ENCODE measurements around the gene PYGB. TPM values are rescaled to one million over a fixed set of nuclear protein-coding genes. Genes with fewer than 3 reads are reported as not detected.

Gene PYGB
- total and polyA plus RNA-seq, 4 donors = 30.3 to 90.3 (median 47.3) TPM

DNA sequence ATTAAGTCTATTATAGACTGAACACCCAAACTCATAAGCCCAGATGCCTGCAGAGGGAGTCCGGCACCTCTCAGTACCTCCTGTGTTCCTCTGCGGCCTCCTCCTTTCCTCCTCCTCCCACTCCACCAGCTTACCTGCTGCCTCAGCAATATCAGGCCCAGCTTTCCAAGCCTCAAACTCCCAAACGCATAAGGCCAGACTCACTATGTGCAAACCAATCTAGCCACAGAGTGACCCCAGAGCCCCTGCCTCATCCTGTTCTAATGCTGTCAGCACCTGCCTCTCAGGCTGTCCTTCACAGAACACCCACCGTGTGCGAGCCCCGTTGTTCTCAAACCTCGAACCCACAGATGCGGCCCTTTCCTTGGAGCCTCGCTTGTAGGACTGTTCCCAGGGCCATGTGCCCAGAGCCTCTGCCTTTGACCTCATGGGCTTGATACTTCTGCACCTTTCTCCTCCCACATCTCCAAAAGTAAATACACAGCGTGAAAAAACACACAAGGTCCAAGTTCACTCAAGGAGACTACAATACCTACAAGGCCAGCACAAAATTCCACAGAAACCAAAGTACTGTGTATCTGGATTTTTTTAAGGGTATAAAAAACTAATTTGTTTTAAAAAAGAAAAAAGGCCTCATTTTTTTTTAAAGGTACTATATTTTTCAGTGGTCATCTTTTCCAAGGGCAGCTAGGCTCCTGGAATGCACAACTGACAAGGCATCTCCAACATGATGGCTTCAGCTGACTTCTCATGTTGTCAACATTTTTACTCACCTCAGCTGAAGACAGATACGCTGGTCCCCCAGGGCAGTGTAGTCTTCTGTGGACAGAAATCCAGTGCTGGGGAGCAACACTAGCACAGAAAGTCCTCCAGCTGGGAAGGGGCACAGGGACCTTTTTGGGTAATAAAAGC, 90.5 kb downstream of the PYGB start:
- Histone ChIP-seq H3K27ac (ENCODE audit: low read depth in 1 of 2, low read length in 1 of 2) (no peak overlapping the region), H3K27me3 (ENCODE audit: control insufficient read depth in 3 of 3, insufficient read depth in 3 of 3, low read length in 2 of 3) (no peaks in the 10 kb centered on the region), H3K4me1 (ENCODE audit: control insufficient read depth in 5 of 5, insufficient read depth in 5 of 5, low read length in 5 of 5) (peaks cover 0 to 6% (median 0%) of the 10 kb centered on the region in 5 donors), H3K9ac (ENCODE audit: insufficient read depth in 1 of 2, low read length in 2 of 2) (no peak overlapping the region), H3K9me3 (ENCODE audit: control insufficient read depth in 4 of 4, insufficient read depth in 3 of 4, low read length in 3 of 4) (no peaks in the 10 kb centered on the region), H3K36me3 (ENCODE audit: control insufficient read depth in 4 of 4, insufficient read depth in 4 of 4, low read length in 4 of 4) (peaks cover 0 to 2% (median 0%) of the 10 kb centered on the region in 4 donors), H3K4me3 (no peak overlapping the region)
- no peak for ATAC-seq (ENCODE audit: insufficient read depth, low FRiP score)
- TF ChIP-seq, protein P1, sequence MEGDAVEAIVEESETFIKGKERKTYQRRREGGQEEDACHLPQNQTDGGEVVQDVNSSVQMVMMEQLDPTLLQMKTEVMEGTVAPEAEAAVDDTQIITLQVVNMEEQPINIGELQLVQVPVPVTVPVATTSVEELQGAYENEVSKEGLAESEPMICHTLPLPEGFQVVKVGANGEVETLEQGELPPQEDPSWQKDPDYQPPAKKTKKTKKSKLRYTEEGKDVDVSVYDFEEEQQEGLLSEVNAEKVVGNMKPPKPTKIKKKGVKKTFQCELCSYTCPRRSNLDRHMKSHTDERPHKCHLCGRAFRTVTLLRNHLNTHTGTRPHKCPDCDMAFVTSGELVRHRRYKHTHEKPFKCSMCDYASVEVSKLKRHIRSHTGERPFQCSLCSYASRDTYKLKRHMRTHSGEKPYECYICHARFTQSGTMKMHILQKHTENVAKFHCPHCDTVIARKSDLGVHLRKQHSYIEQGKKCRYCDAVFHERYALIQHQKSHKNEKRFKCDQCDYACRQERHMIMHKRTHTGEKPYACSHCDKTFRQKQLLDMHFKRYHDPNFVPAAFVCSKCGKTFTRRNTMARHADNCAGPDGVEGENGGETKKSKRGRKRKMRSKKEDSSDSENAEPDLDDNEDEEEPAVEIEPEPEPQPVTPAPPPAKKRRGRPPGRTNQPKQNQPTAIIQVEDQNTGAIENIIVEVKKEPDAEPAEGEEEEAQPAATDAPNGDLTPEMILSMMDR (IDR thresholded peaks at IDR 0.05; ENCODE audit: control extremely low read depth, extremely low read depth) = no peak
- no peak for DNase-seq
- WGBS, 2 donors = 91 to 92% methylated on average over 11 of the region's 11 CpGs

DNA sequence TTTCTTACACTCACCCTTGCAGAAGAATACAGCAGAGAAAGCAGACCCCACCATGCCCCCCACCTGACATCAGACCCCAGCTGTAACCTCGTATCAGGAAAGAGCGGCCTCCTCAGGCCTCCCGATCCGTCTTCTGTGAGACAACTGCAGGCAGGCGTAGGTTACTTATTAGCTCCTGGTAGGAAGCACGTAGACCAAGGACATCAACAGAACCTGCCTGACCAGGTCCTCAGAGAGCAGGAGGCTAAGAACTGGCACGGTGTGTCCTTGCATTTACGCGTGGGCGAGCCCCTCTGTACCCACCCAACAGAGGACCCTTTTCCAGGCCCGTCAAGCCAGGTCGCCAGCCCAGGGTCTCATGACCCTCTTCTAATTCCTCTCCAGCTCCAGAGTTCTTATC, 91.7 kb downstream of the PYGB start:
- Histone ChIP-seq H3K9ac (ENCODE audit: insufficient read depth in 1 of 2, low read length in 2 of 2) (no peak overlapping the region), H3K27ac (ENCODE audit: low read depth in 1 of 2, low read length in 1 of 2) (no peak overlapping the region), H3K9me3 (ENCODE audit: control insufficient read depth in 4 of 4, insufficient read depth in 3 of 4, low read length in 3 of 4) (no peaks in the 10 kb centered on the region), H3K4me3 (no peak overlapping the region), H3K4me1 (ENCODE audit: control insufficient read depth in 5 of 5, insufficient read depth in 5 of 5, low read length in 5 of 5) (peaks cover 0 to 6% (median 0%) of the 10 kb centered on the region in 5 donors), H3K36me3 (ENCODE audit: control insufficient read depth in 4 of 4, insufficient read depth in 4 of 4, low read length in 4 of 4) (peaks cover 0 to 2% (median 0%) of the 10 kb centered on the region in 4 donors), H3K27me3 (ENCODE audit: control insufficient read depth in 3 of 3, insufficient read depth in 3 of 3, low read length in 2 of 3) (no peaks in the 10 kb centered on the region)
- TF ChIP-seq, protein P1 (IDR thresholded peaks at IDR 0.05; ENCODE audit: control extremely low read depth, extremely low read depth) = no peak
- 77 to 89% methylated on average over 12 of the region's 12 CpGs for WGBS, 2 donors
- ATAC-seq (ENCODE audit: insufficient read depth, low FRiP score) (no peak), DNase-seq (peak; percentile 31 to 71 (median 53))

DNA sequence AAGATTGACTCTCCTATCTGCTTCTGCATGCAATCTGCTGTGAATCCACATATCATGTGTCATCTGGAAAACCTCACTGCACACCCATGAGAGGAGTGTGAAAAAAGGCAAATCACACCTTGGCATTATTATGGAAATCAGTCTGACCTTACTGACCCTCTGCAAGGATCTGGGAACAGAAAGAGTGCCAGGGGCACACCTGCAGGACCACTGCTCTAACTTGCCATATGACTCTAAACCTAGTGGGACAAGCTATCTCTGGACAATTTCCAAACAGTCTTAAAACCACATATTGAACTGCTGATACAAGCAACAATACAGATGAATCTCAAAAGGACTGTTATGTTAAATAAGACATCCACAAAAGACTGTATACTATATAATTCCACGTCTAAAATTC, 92.5 kb downstream of the PYGB start:
- no peaks in the 10 kb centered on the region for H3K9me3 ChIP-seq (ENCODE audit: control insufficient read depth in 4 of 4, insufficient read depth in 3 of 4, low read length in 3 of 4)
- 76 to 79% methylated on average over 1 of the region's 1 CpG for WGBS, 2 donors
- no peak overlapping the region for H3K4me3 ChIP-seq
- H3K27me3 ChIP-seq (ENCODE audit: control insufficient read depth in 3 of 3, insufficient read depth in 3 of 3, low read length in 2 of 3) = no peaks in the 10 kb centered on the region
- H3K4me1 ChIP-seq (ENCODE audit: control insufficient read depth in 5 of 5, insufficient read depth in 5 of 5, low read length in 5 of 5) = peaks cover 0 to 6% (median 0%) of the 10 kb centered on the region in 5 donors
- no peak overlapping the region for H3K9ac ChIP-seq (ENCODE audit: insufficient read depth in 1 of 2, low read length in 2 of 2)
- peaks cover 0 to 2% (median 0%) of the 10 kb centered on the region in 4 donors for H3K36me3 ChIP-seq (ENCODE audit: control insufficient read depth in 4 of 4, insufficient read depth in 4 of 4, low read length in 4 of 4)
- DNase-seq (no peak), ATAC-seq (ENCODE audit: insufficient read depth, low FRiP score) (no peak)
- no peak overlapping the region for H3K27ac ChIP-seq (ENCODE audit: low read depth in 1 of 2, low read length in 1 of 2)
- TF ChIP-seq, protein P1 (IDR thresholded peaks at IDR 0.05; ENCODE audit: control extremely low read depth, extremely low read depth) = no peak
